GM18870 (cell line): ENCODE data around the gene SENP1.

Experiments
- ATAC-seq: cut with Tn5 transposase; IDR thresholded peaks from one replicate; pipeline ENCODE4 v1.9.1; 2021; ENCODE audit warnings: moderate library complexity; ENCODE audit not compliant: unreplicated experiment

SENP1 gene

GRCh38 chr12:48068457-48068856, 37.4 kb downstream of the SENP1 start:
- no peak for ATAC-seq

GRCh38 chr12:48067250-48067938, 38.5 kb downstream of the SENP1 start:
- no peak for ATAC-seq

DNA sequence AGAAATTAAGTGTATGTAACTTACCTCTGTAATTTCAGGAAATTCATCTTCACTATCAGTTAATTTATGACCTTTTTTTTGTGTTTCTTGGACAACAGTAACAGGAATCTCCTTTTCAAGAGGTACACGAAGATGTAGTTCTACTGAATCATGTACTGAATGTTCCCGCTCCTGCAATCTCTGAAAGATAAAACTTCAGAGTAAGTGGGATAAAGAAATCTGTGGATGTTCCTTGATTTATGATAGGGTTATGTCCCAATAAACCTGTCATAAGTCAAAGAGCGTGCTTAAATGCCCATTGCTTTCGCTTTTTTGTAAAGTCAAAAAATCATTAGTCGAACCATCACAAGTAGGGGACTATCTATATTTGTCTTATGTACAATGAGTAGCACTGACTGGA, 40.8 kb downstream of the SENP1 start:
- ATAC-seq, result no peak

DNA sequence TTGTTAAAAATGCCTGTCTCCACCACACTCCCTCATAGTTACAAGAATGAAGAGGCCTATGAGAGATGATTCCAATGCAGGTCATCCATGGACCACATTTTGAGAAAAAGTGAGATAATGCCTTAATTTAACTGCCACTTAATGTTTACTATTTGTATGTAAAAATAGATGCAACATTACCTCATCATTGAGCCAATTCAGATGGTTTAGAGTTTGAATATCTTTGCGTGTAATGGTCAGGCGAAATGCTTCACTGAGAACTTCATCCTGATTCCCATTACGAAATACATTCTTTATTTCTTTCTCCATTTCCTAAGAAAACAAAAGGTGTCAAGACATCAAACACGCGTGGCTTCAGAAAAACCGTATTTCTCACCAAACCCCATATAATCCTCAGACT, 42.3 kb downstream of the SENP1 start:
- ATAC-seq, result no peak

DNA sequence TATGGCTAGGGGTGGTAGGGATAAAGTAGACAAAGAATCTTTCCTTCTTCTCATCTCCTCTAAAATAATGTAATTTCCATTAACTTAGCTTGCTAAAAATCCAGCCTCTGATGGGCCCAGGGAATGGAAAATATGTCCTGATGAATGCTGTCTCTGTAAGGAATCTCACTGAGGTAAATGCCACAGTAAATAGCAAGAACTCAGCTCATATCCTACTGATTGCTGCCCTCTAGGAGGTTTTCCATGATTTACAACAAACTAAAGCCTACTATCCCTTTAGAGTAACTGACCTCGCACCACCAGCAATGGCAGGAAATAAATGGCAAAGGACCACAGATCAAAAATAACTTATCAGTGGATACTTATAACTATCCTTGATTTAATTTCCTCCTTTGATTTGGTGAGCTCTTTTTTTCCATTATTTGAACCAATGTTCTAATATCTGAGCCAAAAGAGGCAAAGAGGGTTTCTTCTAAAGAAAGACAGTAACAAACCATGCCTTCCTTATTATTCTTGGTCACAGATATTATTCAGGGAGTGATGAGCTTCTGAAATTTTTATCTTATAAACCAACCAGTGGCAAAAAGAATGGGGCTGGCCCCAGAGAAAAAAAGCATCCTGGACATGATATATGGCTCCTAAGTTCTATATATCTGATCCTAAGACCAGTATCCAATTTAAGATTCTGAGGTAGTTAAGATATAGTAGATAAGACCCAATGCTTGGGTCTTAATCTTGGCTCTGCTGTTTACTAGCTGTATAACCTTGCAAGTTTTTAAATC, 43.8 kb downstream of the SENP1 start:
- no peak for ATAC-seq

- no peak for ATAC-seq
Observed at GRCh38 chr12:48060474-48060873, 45.4 kb downstream of the SENP1 start.

- ATAC-seq, result no peak
Observed at GRCh38 chr12:48058771-48059170, 47.1 kb downstream of the SENP1 start.

DNA sequence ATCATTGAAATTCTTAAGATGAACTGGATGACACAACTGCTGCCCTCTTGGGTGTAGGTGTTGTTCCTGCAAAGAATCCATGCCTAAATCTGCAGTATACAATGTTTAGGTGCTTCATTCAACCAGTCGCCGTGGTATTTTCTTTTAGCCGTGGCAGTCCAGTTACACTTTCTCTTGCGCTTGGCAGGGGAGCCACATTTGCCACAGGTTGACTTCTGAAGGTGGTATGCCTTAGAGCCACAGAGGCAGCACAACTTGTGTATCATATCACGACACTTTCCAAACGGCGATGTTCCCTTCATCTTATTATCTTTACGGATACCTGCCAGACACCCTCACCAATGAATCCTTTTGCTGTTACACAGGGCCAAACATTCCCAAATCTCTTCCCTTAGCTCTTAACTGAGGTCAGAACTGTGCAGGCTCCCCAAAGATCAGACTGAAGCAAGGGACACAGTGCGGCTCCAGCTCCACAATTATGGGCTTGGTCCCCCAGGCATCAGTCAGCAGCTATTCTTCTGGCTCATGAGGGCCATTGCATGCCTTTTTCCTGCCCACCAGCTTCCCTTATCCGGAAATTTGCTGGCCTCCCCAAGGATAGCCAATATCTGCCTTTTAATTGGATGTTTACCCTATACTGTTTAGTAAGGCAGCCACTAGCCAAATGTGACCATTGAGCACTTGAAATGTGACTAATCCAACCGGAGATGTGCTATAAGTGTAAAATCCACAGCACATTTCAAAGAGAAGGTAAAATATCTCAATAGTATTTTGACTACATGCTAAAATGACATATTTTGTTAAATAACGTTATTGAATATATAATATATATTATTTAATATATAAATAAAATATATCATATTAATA, 50.7 kb downstream of the SENP1 start:
- ATAC-seq, result no peak

GRCh38 chr12:48053883-48054282, 52.0 kb downstream of the SENP1 start:
- ATAC-seq, result no peak

- ATAC-seq, result no peak
Observed at GRCh38 chr12:48053122-48053521, 52.8 kb downstream of the SENP1 start.

DNA sequence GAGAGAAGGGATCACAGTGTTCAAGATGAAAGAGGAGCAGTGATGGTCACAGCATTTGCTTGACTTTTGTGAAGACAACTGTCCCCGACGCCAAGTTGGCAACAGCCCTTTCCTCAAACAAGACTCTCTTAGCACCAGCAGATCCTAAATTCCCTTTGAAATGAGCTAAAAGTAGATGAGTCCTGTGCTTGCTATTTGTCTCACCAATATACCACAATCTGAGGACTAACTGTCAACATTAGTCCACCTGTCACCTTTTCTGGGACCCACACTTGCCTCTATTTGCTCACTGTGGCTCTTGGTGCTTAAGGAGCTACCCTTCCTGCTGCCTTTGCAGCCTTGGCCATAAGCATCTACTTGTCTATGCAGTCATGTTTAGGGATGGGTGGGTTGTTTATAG, 54.2 kb downstream of the SENP1 start:
- no peak for ATAC-seq

DNA sequence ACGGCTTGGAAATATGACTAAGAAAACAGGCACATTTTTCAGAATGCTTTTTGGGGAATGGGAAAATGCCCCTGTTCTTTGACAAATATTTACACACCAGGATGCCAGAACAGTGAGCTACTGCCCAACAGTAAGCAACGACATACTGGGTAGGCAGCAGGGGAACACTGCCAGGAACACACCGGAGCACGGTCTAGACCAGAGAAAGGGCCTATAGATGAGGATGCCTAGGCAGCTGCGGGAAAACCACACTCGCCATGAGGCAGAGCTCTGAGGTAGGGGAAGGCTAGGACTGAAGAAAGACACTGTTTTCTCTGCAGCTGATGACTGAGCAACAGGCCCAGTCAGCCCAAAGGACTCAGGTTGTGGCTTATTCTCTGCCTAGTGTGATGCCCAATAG, 55.7 kb downstream of the SENP1 start:
- ATAC-seq, result no peak

DNA sequence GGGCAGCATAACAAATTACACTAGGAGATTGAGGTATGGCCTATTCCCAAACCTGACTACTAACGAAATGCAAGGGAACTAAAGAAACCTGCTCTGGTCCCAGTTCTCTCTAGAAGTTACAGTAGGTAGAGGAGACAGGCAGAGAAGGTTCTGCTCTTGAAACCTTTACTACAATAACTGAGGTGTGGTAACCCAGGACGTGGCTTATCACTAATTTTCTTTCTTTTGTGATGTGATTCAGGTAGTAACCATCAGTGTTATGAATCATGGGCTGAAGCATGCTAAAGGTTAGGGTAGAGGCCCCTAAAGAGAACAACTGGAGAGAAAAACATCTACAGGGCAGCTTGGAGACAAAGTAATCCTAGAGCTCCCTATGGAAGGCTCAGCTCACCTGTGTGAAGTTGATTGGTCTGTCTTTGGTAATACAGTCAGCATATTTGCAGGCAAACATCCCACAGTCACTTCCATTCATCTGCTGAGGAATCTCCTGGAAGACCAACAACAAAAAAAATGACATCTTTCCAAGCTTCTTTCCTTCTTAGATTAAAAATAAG, 59.8 kb downstream of the SENP1 start:
- ATAC-seq, result no peak

GRCh38 chr12:48045061-48045846, 60.6 kb downstream of the SENP1 start:
- no peak for ATAC-seq

DNA sequence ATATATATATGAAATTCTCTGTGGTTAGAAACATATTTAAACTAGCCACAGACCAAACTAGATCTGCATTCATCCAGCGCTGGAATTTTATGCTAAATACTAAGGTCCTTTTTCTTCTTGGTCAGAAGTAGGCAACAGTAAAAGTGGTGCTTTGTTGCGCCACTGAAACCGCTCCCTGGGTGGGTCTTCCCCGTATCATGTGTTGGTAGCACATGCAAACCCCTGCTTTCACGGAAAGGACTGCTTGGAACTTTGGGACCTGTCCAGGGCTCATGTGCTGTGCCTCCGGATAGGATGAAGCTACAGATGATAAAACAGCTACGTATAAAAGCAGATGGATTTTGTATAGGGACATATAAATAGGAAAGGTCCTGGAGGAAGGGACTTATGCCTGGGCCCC, 61.5 kb downstream of the SENP1 start:
- ATAC-seq, result no peak

- ATAC-seq, result no peak
Observed at GRCh38 chr12:48043771-48044170, 62.1 kb downstream of the SENP1 start.

DNA sequence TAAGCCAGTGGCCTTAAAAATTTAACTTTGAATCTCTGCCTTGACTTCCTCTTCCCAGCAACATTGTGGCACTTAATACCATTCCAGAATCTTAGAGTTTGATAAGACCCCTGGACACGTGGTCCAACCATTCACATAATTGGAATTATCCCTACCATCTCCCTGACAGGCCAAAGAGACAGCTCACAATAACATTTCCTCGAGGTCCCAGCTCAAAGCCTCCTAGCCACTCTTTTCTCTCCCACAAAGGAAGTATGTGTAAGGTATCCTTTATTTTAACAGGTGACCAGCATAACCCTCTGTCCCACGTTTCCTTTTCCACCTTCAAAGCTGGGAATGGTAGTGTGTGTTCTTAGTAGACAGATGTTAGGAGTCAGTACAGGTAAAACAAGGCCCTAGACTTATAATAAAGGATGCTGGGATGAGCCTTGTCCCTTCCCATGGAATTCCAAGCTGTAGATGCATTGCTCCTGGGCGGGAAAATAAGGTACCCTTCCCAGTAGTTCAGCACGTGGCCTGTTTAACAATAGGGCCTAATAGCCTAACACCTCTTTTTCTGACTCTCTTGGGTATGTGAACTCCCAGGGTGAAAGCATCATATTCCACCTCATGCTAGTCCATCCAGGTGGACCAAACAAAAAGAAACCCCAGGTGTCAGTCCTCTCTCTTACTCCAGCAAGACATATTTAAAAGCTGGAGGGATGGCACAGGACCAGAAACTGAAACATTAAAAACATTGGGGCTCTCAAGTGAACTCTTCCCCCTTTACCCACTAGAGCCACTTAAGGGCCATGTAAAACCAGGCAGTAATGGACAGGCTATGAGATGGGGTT, 64.1 kb downstream of the SENP1 start:
- no peak for ATAC-seq

GRCh38 chr12:48040354-48040753, 65.5 kb downstream of the SENP1 start:
- ATAC-seq, result no peak

GRCh38 chr12:48039151-48039550, 66.7 kb downstream of the SENP1 start:
- no peak for ATAC-seq

DNA sequence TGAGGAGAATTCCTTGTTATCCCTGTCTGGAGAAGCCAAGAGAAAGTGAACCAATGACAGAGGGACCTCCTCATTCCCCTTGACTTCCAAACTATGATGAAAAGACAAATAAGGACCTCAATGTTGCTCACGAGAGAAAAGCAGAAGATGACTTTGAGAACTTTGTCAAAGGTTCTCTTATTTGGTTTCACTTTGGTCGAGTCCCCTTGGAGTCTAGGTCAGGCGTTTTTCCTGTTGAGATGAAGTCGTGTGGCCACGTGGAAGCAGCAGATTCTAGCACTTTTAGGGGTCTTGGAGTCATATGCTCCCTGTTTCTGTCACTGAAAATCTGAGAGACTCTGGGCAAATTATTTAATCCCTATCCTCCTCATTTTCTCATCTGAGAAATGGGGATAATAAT, 67.8 kb downstream of the SENP1 start:
- ATAC-seq, result no peak
